Neural cell (in vitro differentiated cells): ENCODE data around the gene KLF13. TPM values are rescaled to one million over a fixed set of nuclear protein-coding genes. Genes with fewer than 3 reads are reported as not detected.

ENCODE experiments used
- H2AFZ ChIP-seq: fragments of 200-600, 300-800 bp; sonication (generic), shearing (Covaris generic); 2 replicates; pipeline ENCODE4 v1.6.0; 2014; ENCODE audit warnings: low read depth, mild to moderate bottlenecking, antibody characterized with exemption, low read length, moderate library complexity
- H3F3A ChIP-seq: fragments of 200-600 bp; shearing (Covaris generic); 2 replicates; pipeline ENCODE4 v1.6.1; 2016; ENCODE audit warnings: mild to moderate bottlenecking, moderate library complexity, mixed read lengths, antibody characterized with exemption, low read length; ENCODE audit not compliant: insufficient read depth, poor library complexity, severe bottlenecking
- H3K27ac ChIP-seq: fragments of 200-600, 300-800 bp; sonication (generic), shearing (Covaris generic); 2 replicates; pipeline ENCODE4 v1.5.1; 2014; ENCODE audit warnings: mild to moderate bottlenecking, low read length, moderate library complexity
- H3K27me3 ChIP-seq: fragments of 300-800, 200-600 bp; sonication (generic), shearing (Covaris generic); 2 replicates; pipeline ENCODE4 v1.6.0; 2014; ENCODE audit warnings: mild to moderate bottlenecking, low read depth, low read length, moderate library complexity; ENCODE audit not compliant: insufficient read depth
- H3K36me3 ChIP-seq: fragments of 300-800, 200-600 bp; sonication (generic), shearing (Covaris generic); 2 replicates; pipeline ENCODE4 v1.5.1; 2014; ENCODE audit warnings: mild to moderate bottlenecking, antibody characterized with exemption, low read length, moderate library complexity; ENCODE audit not compliant: insufficient read depth
- H3K4me2 ChIP-seq: fragments of 300-800, 200-600 bp; sonication (generic), shearing (Covaris generic); 2 replicates; pipeline ENCODE4 v1.6.0; 2014; ENCODE audit warnings: mild to moderate bottlenecking, low read length
- H3K4me3 ChIP-seq: fragments of 300-800, 200-600 bp; sonication (generic), shearing (Covaris generic); 2 replicates; pipeline ENCODE4 v1.5.1; 2014; ENCODE audit warnings: mild to moderate bottlenecking, low read length, moderate library complexity
- H3K79me2 ChIP-seq: fragments of 200-600 bp; shearing (Covaris generic); replicated peaks from 2 replicates; pipeline ENCODE4 v1.6.0; 2014; ENCODE audit warnings: mild to moderate bottlenecking, low read length, moderate library complexity; ENCODE audit not compliant: insufficient read depth
- H3K9ac ChIP-seq: fragments of 300-800, 200-600 bp; sonication (generic), shearing (Covaris generic); 2 replicates; pipeline ENCODE4 v1.6.1; 2016; ENCODE audit warnings: mild to moderate bottlenecking, low read length, mixed read lengths
- H3K9me2 ChIP-seq: fragments of 200-600 bp; shearing (Covaris generic); 2 replicates; pipeline ENCODE4 v1.6.1; 2016; ENCODE audit warnings: mild to moderate bottlenecking, low read length, mixed read lengths; ENCODE audit not compliant: insufficient read depth
- H3K9me3 ChIP-seq: fragments of 200-600, 300-800 bp; sonication (generic), shearing (Covaris generic); 2 replicates; pipeline ENCODE4 v1.6.1; 2016; ENCODE audit warnings: mild to moderate bottlenecking, mixed run types, low read length, moderate library complexity, mixed read lengths
- H4K20me1 ChIP-seq: fragments of 200-600 bp; shearing (Covaris generic); 2 replicates; pipeline ENCODE4 v1.6.1; 2016; ENCODE audit warnings: mild to moderate bottlenecking, mixed run types; ENCODE audit not compliant: insufficient read depth
- EP300 ChIP-seq: fragments of 450-650 bp; conservative IDR thresholded peaks from 2 replicates; pipeline ENCODE4 v1.6.1; 2014; ENCODE audit warnings: antibody characterized with exemption, mild to moderate bottlenecking, moderate library complexity; ENCODE audit not compliant: poor library complexity, severe bottlenecking
- EZH2 ChIP-seq: fragments of 200-600, 300-800 bp; shearing (Covaris generic), sonication (generic); IDR thresholded peaks from 2 replicates; pipeline ENCODE4 v1.6.1; 2014; ENCODE audit warnings: antibody characterized with exemption, low read length, borderline replicate concordance, mild to moderate bottlenecking; ENCODE audit not compliant: insufficient read depth, poor library complexity, severe bottlenecking
- MXI1 ChIP-seq: fragments of 450-650 bp; conservative IDR thresholded peaks from 2 replicates; pipeline ENCODE4 v1.6.1; 2014; ENCODE audit warnings: antibody characterized with exemption, mild to moderate bottlenecking; ENCODE audit not compliant: poor library complexity, severe bottlenecking
- POLR2AphosphoS5 ChIP-seq: IDR thresholded peaks from 2 replicates; pipeline ENCODE4 v1.6.1; 2012
- RAD21 ChIP-seq: fragments of 450-650 bp; conservative IDR thresholded peaks from 2 replicates; pipeline ENCODE4 v1.6.1; 2014; ENCODE audit warnings: antibody characterized with exemption, mild to moderate bottlenecking, moderate library complexity
- SMC3 ChIP-seq: fragments of 450-650 bp; conservative IDR thresholded peaks from 2 replicates; pipeline ENCODE4 v1.6.1; 2014; ENCODE audit warnings: antibody characterized with exemption, mild to moderate bottlenecking, moderate library complexity; ENCODE audit not compliant: poor library complexity
- TAF1 ChIP-seq: IDR thresholded peaks from 2 replicates; pipeline ENCODE4 v1.6.1; 2012; ENCODE audit warnings: low read depth
- polyA plus RNA-seq: library from polyadenylated mRNA; depleted of rRNA; stranded (reverse); fragments of >200 nt; gene quantifications from 2 replicates; pipeline ENCODE4 v1.2.3, GENCODE V29; 2014
- TF ChIP-seq, protein P1 (sequence below): fragments of 450-650 bp; IDR thresholded peaks from 2 replicates; pipeline ENCODE4 v1.5.1; 2014; ENCODE audit warnings: antibody characterized with exemption, mild to moderate bottlenecking, moderate library complexity; ENCODE audit not compliant: poor library complexity, severe bottlenecking
- TF ChIP-seq, protein P2 (sequence below): IDR thresholded peaks from 2 replicates; pipeline ENCODE4 v1.6.1; 2012; ENCODE audit warnings: borderline replicate concordance

Gene KLF13
- polyA plus RNA-seq, 1 donor from 2014 or later = 17.0 TPM

DNA sequence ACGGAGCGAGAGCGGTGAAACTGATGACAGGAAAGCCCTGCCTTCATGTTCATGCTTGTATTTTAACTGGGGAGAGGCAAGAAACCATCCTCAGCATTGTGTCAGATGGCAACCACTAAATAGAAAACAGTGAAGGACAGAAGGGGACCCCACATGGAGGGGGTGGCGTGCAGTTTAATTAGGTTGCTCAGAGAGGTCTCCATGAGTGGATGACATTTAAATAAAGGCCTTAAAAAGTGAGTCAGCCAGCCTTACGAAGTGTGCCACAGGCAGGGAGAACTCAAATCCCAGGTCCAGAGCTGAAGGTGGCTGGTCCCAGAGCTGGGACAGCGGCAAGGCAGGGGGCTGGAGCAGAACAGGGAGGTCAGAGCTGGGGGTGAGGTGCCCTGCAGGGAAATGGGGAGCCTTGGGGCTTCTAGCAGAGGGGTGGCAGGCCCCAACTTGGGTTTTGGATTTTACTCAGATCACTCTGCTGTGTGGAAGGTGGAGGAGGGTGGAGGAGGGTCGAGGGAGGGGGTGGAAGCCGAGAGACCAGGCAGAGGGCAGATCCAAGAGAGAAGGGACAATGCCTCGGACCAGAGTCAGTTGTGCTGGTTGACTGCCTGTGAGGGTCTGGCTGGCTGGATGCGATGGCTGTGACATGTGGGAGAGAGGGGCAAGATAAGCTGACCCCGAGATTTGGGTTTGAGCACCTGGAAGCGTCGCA, 73.7 kb downstream of the KLF13 start:
- TF ChIP-seq RAD21 = no peak
- TF ChIP-seq TAF1 = no peak
- TF ChIP-seq, protein P1, sequence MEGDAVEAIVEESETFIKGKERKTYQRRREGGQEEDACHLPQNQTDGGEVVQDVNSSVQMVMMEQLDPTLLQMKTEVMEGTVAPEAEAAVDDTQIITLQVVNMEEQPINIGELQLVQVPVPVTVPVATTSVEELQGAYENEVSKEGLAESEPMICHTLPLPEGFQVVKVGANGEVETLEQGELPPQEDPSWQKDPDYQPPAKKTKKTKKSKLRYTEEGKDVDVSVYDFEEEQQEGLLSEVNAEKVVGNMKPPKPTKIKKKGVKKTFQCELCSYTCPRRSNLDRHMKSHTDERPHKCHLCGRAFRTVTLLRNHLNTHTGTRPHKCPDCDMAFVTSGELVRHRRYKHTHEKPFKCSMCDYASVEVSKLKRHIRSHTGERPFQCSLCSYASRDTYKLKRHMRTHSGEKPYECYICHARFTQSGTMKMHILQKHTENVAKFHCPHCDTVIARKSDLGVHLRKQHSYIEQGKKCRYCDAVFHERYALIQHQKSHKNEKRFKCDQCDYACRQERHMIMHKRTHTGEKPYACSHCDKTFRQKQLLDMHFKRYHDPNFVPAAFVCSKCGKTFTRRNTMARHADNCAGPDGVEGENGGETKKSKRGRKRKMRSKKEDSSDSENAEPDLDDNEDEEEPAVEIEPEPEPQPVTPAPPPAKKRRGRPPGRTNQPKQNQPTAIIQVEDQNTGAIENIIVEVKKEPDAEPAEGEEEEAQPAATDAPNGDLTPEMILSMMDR = no peak
- TF ChIP-seq EP300 = no peak
- TF ChIP-seq EZH2 = no peak
- TF ChIP-seq, protein P2, sequence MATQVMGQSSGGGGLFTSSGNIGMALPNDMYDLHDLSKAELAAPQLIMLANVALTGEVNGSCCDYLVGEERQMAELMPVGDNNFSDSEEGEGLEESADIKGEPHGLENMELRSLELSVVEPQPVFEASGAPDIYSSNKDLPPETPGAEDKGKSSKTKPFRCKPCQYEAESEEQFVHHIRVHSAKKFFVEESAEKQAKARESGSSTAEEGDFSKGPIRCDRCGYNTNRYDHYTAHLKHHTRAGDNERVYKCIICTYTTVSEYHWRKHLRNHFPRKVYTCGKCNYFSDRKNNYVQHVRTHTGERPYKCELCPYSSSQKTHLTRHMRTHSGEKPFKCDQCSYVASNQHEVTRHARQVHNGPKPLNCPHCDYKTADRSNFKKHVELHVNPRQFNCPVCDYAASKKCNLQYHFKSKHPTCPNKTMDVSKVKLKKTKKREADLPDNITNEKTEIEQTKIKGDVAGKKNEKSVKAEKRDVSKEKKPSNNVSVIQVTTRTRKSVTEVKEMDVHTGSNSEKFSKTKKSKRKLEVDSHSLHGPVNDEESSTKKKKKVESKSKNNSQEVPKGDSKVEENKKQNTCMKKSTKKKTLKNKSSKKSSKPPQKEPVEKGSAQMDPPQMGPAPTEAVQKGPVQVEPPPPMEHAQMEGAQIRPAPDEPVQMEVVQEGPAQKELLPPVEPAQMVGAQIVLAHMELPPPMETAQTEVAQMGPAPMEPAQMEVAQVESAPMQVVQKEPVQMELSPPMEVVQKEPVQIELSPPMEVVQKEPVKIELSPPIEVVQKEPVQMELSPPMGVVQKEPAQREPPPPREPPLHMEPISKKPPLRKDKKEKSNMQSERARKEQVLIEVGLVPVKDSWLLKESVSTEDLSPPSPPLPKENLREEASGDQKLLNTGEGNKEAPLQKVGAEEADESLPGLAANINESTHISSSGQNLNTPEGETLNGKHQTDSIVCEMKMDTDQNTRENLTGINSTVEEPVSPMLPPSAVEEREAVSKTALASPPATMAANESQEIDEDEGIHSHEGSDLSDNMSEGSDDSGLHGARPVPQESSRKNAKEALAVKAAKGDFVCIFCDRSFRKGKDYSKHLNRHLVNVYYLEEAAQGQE = no peak
- TF ChIP-seq POLR2AphosphoS5 = no peak
- TF ChIP-seq MXI1 = no peak
- TF ChIP-seq SMC3 = no peak
- H4K20me1 ChIP-seq = no peaks in the 10 kb centered on the region
- no peak overlapping the region for H3K27ac ChIP-seq
- no peaks in the 10 kb centered on the region for H3K79me2 ChIP-seq
- no peak overlapping the region for H3K9ac ChIP-seq
- no peaks in the 10 kb centered on the region for H3F3A ChIP-seq
- no peak overlapping the region for H2AFZ ChIP-seq
- H3K9me3 ChIP-seq = no peaks in the 10 kb centered on the region
- no peaks in the 10 kb centered on the region for H3K36me3 ChIP-seq
- H3K4me2 ChIP-seq = no peak overlapping the region
- H3K4me3 ChIP-seq = no peak overlapping the region
- H3K27me3 ChIP-seq = peaks cover 2% of the 10 kb centered on the region
- no peaks in the 10 kb centered on the region for H3K9me2 ChIP-seq

DNA sequence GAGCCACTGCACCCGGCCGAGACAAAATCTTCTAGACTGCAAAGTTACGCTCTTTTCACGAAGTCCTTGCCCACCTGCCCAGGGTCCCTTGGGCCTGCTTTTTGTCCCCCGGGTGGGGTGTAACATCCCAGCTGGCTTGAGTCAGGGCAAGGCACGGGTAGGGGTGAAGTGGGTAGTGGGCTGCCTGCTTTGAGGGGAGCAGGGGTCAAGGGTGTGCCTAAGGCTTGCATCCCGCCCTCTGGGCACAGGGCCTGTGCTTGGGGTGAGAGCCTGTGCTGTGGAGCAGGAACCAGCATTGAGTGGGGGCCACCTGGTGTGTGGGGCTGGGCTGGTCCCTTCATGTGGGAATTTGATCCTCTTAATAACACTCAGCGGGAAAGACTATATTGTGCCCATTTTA, 74.6 kb downstream of the KLF13 start:
- no peaks in the 10 kb centered on the region for H3F3A ChIP-seq
- H4K20me1 ChIP-seq = no peaks in the 10 kb centered on the region
- H3K27ac ChIP-seq = no peak overlapping the region
- no peak overlapping the region for H3K4me2 ChIP-seq
- TF ChIP-seq, protein P1 = no peak
- TF ChIP-seq EP300 = no peak
- no peak for TF ChIP-seq POLR2AphosphoS5
- no peak for TF ChIP-seq MXI1
- TF ChIP-seq, protein P2 = no peak
- TF ChIP-seq TAF1 = no peak
- no peak for TF ChIP-seq RAD21
- TF ChIP-seq EZH2 = no peak
- TF ChIP-seq SMC3 = no peak
- H3K9ac ChIP-seq = no peak overlapping the region
- no peak overlapping the region for H2AFZ ChIP-seq
- no peaks in the 10 kb centered on the region for H3K27me3 ChIP-seq
- H3K36me3 ChIP-seq = no peaks in the 10 kb centered on the region
- H3K4me3 ChIP-seq = no peak overlapping the region
- H3K9me3 ChIP-seq = no peaks in the 10 kb centered on the region
- H3K9me2 ChIP-seq = no peaks in the 10 kb centered on the region
- no peaks in the 10 kb centered on the region for H3K79me2 ChIP-seq
